ENCODE measurements around the gene FRRS1.

- TF ChIP-seq CTCF (IDR thresholded peaks at IDR 0.05; ENCODE audit: poor library complexity, severe bottlenecking) (no peak), RAD21 (conservative IDR thresholded peaks at IDR 0.05) (no peak), SMC3 (conservative IDR thresholded peaks at IDR 0.05; ENCODE audit: poor library complexity) (no peak), POLR2AphosphoS5 (IDR thresholded peaks at IDR 0.05) (no peak), TAF1 (IDR thresholded peaks at IDR 0.05; ENCODE audit: low read depth) (no peak)
Observed at GRCh38 chr1:99764909-99765308, 1.5 kb downstream of the FRRS1 start.

Data from neural cell (in vitro differentiated cells).